Right ventricle myocardium inferior (tissue), 1 donor: Measurements from ENCODE around the gene SLC22A9. TPM values are rescaled to one million over a fixed set of nuclear protein-coding genes. Genes with fewer than 3 reads are reported as not detected.
"Not testable (repeated sequence)": the region's sequence is repeated elsewhere in the genome, so short reads cannot be mapped to it uniquely, and the experiment has no call there.

Source experiments
- ATAC-seq: fragments of 200-7000 bp; cut with Tn5 transposase; one replicate; pipeline ENCODE4 v1.9.1; 2020; ENCODE audit warnings: mild to moderate bottlenecking, moderate library complexity
- DNase-seq: peaks from one replicate; pipeline ENCODE4 v3.0.0; 2021; ENCODE audit errors: missing footprints
- intact Hi-C: fragments of 100-400 bp; cut with DNase I; formaldehyde crosslinking; loops from one replicate; pipeline ENCODE4 v1.11.0; 2022
- total RNA-seq: library from RNA; stranded (reverse); fragmentation: NEBNext Ultra II Directional; extraction: Animal tissue kit (Norgen Biotek cat#: 25700); gene quantifications from one replicate; pipeline ENCODE4 v1.2.1, GENCODE V29; 2021
- donor health status: DM: no; HTN: yes; CAD: no; lungs with severe emphysema.

The SLC22A9 gene
- total RNA-seq, 1 donor from 2014 or later, result not detected

DNA sequence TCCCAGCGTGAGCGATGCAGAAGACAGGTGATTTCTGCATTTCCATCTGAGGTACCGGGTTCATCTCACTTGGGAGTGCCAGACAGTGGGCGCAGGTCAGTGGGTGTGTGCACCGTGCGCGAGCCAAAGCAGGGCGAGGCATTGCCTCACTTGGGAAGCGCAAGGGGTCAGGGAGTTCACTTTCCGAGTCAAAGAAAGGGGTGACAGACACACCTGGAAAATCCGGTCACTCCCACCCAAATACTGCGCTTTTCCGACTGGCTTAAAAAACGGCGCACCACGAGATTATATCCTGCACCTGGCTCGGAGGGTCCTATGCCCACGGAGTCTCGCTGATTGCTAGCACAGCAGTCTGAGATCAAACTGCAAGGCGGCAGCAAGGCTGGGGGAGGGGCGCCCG lies 65.8 kb downstream of the SLC22A9 start:
- ATAC-seq, intact Hi-C loops, DNase-seq: not testable (repeated sequence)

DNA sequence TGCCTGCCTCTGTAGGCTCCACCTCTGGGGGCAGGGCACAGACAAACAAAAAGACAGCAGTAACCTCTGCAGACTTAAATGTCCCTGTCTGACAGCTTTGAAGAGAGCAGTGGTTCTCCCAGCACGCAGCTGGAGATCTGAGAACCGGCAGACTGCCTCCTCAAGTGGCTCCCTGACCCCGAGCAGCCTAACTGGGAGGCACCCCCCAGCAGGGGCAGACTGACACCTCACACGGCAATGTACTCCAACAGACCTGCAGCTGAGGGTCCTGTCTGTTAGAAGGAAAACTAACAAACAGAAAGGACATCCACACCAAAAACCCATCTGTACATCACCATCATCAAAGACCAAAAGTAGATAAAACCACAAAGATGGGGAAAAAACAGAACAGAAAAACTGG lies 66.2 kb downstream of the SLC22A9 start:
- intact Hi-C loops, DNase-seq, ATAC-seq: not testable (repeated sequence)

DNA sequence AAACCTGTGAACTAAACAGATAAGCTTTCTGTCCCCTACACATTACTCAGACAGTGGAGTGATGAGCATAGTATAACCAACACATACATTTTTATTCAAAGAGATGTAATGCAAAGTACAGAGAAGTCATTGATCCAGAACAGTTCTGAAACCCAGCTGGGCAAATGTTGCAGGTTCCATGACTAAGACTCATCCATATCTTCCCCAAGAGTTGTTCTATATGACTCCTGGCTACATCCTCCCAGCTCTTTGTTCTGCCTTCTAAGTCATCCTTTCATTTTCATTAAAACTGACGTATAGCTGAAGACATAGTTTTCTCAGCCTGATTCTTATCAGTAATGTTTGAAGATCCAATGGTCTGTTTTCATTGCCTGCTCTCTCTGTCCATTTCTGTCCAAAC lies 74.1 kb downstream of the SLC22A9 start:
- ATAC-seq, result no peak
- intact Hi-C loops, result no loop called here
- no peak for DNase-seq

DNA sequence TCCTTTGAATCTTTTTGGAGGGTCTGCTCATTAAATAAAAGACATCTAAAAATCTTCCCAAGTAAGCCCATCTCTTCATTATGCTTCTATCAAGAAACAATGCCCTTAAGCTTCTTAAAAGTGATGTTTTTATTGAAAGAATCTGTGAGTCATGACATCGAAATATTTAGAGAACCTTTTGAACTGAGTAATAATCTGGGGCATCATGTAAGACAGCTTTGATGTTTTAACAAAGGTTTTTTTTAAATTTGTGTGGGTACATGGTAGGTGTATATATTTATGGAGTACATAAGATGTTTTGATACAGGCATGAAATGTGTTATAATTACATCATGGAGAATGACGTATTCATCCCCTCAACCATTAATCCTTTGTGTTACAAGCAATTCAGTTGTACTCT lies 74.6 kb downstream of the SLC22A9 start:
- intact Hi-C loops, result no loop called here
- ATAC-seq (no peak), DNase-seq (no peak)

DNA sequence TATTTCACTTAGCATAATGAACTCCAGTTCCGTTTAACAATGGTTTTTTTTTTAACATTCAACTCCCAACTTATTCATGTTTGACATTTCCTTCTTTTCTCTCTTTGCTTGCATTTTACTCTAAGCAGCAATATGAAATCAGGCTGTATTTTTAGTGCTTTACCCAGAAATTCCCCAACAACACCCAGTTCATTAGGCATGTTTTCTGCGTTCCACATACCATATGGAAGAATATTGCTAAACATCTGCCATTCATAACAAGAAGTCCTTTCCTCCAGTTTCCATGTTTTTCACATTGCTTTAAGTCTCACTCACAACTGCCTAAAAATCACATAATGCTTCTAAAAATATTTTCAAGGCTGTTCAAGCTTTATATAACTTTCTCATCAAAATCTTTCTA lies 75.5 kb downstream of the SLC22A9 start:
- DNase-seq, result no peak
- intact Hi-C loops, result no loop called here
- no peak for ATAC-seq

DNA sequence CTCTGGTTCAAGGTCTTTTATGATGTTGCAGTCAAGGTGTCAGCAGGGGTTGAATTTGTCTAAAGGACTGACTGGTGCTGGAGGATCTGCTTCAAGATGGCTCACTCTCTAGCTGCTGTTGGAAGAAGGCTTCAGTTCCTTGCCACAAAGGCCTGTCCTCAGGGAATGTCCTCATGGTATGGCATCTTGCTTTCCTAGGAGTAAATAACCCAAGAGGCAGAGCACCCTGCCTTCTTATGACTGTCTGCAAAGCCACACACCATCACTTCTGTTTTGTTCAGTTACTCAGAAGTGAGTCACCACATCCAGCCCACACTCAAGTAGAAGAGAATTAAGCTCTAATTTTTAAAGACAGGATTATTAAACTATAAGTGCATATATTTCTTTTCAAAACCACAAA lies 76.1 kb downstream of the SLC22A9 start:
- no peak for ATAC-seq
- intact Hi-C loops, result no loop called here
- no peak for DNase-seq

DNA sequence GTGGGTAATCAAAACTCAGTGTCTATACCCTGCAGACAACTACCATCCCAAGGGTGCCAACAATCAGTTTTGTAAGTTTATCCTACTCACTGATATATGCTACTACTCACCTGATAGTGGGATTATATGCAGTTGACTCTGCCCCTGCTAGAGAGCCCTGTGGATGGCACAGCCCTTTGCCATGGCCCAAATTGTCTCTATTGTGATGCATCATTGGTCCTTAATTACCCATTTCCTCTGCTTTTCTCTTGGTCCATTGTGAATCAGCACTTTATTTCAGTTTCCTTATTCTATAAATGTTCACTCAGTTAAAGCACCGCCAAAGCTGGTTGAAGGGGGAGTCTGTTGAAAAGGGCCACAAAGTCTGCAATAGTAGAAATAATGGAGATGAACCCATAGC lies 79.1 kb downstream of the SLC22A9 start:
- ATAC-seq (no peak), DNase-seq (no peak)
- intact Hi-C loops, result no loop called here

DNA sequence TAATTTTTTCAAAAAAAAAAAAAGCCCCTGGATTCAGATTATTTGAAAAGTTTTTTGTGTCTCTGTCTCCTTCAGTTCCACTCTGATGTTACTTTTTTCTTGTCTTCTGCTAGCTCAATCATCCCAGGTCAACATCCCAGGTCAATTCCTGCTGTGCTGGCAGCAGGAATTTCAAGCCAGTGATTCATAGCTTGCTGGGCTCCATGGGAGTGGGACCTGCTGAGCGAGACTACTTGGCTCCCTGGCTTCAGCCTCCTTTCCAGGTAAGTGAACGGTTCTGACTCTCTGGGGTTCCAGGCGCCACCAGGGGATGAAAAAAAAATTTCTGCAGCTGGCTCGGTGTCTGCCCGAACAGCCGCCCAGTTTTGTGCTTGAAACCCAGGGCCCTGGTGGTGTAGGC lies 90.0 kb downstream of the SLC22A9 start:
- intact Hi-C loops, result no loop called here
- no peak for DNase-seq
- ATAC-seq, result no peak

Other genes starting within 250 kb of the SLC22A9 start
- not detected for gene SLC22A24, start 225.6 kb upstream of the SLC22A9 start, total RNA-seq
- gene SLC22A25, start 126.2 kb upstream of the SLC22A9 start, total RNA-seq, result not detected
- 4.8 TPM for gene PLAAT5, start 121.4 kb downstream of the SLC22A9 start, total RNA-seq
- gene LGALS12, start 136.3 kb downstream of the SLC22A9 start, total RNA-seq, result 2.6 TPM
- 36.1 TPM for gene PLAAT4, start 167.0 kb downstream of the SLC22A9 start, total RNA-seq
- gene PLAAT2, start 193.6 kb downstream of the SLC22A9 start, total RNA-seq, result 0.92 TPM
- gene PLAAT3, start 244.6 kb downstream of the SLC22A9 start, total RNA-seq, result 200 TPM